WERI-Rb-1 (cell line): ENCODE measurements around the gene CPT1C.

Source experiments
- DNase-seq: peaks from one replicate; pipeline ENCODE4 v3.0.0-alpha.2; 2020
- H3K27ac ChIP-seq: fragments of 250-450 bp; sonication (Bioruptor Pico); 2 replicates; pipeline ENCODE4 v1.5.1; 2020; ENCODE audit warnings: mild to moderate bottlenecking, moderate library complexity
- H3K27me3 ChIP-seq: fragments of 250-450 bp; sonication (Bioruptor Pico); 2 replicates; pipeline ENCODE4 v1.5.1; 2021; ENCODE audit warnings: mild to moderate bottlenecking, low read depth, moderate library complexity; ENCODE audit not compliant: insufficient read depth, severe bottlenecking
- H3K36me3 ChIP-seq: fragments of 250-450 bp; sonication (Bioruptor Pico); 2 replicates; pipeline ENCODE4 v1.5.1; 2020; ENCODE audit warnings: mild to moderate bottlenecking, moderate library complexity
- H3K4me3 ChIP-seq: 2 replicates; pipeline ENCODE4 v1.5.1; 2011; ENCODE audit warnings: low read depth, mild to moderate bottlenecking, control low read depth, low read length
- H3K9me3 ChIP-seq: fragments of 250-450 bp; sonication (Bioruptor Pico); 2 replicates; pipeline ENCODE4 v1.5.1; 2021; ENCODE audit warnings: mild to moderate bottlenecking, moderate library complexity; ENCODE audit not compliant: severe bottlenecking
- CTCF ChIP-seq: IDR thresholded peaks from 2 replicates; pipeline ENCODE4 v1.5.1; 2011; ENCODE audit warnings: low read depth, mild to moderate bottlenecking, control low read depth, inconsistent platforms, low read length

CPT1C gene

GRCh38 chr19:49696115-49696514 lies 5.2 kb downstream of the CPT1C start:
- Histone ChIP-seq H3K27me3 (no peaks in the 10 kb centered on the region), H3K36me3 (peaks cover 32% of the 10 kb centered on the region), H3K9me3 (no peaks in the 10 kb centered on the region), H3K4me3 (no peak overlapping the region), H3K27ac (no peak overlapping the region)
- DNase-seq, result no peak
- no peak for TF ChIP-seq CTCF

GRCh38 chr19:49696865-49697264 lies 5.9 kb downstream of the CPT1C start:
- no peak overlapping the region for H3K4me3 ChIP-seq
- peaks cover 32% of the 10 kb centered on the region for H3K36me3 ChIP-seq
- no peak for TF ChIP-seq CTCF
- no peaks in the 10 kb centered on the region for H3K27me3 ChIP-seq
- H3K9me3 ChIP-seq, result no peaks in the 10 kb centered on the region
- DNase-seq, result no peak
- no peak overlapping the region for H3K27ac ChIP-seq

GRCh38 chr19:49699364-49699763 lies 8.4 kb downstream of the CPT1C start:
- Histone ChIP-seq H3K27me3 (no peaks in the 10 kb centered on the region), H3K4me3 (no peak overlapping the region), H3K27ac (no peak overlapping the region), H3K9me3 (no peaks in the 10 kb centered on the region), H3K36me3 (peaks cover 24% of the 10 kb centered on the region)
- no peak for TF ChIP-seq CTCF
- no peak for DNase-seq

- peaks cover 30% of the 10 kb centered on the region for H3K36me3 ChIP-seq
- H3K9me3 ChIP-seq, result no peaks in the 10 kb centered on the region
- H3K27ac ChIP-seq, result no peak overlapping the region
- H3K27me3 ChIP-seq, result no peaks in the 10 kb centered on the region
- no peak overlapping the region for H3K4me3 ChIP-seq
- DNase-seq, result no peak
- no peak for TF ChIP-seq CTCF
Measured at GRCh38 chr19:49700563-49700962, 9.6 kb downstream of the CPT1C start.

GRCh38 chr19:49701271-49701786 lies 10.4 kb downstream of the CPT1C start:
- DNase-seq, result no peak

More at GRCh38 chr19:49701271-49701786, 10.4 kb downstream of the CPT1C start:
- TF ChIP-seq CTCF, result no peak
- Histone ChIP-seq H3K4me3 (no peak overlapping the region), H3K9me3 (no peaks in the 10 kb centered on the region), H3K27me3 (no peaks in the 10 kb centered on the region), H3K36me3 (peaks cover 36% of the 10 kb centered on the region), H3K27ac (no peak overlapping the region)
